Caco-2 (cell line): ENCODE results near the gene MEGF11. TPM values are rescaled to one million over a fixed set of nuclear protein-coding genes. Genes with fewer than 3 reads are reported as not detected.

Experiments used
- BruUV-seq: library from RNA; stranded (reverse); fragments of 400-500 nt; replicated peaks from 2 replicates; lab custom pipeline; 2021; lab: Mats Ljungman, UMichigan
- CTCF ChIA-PET: fragments of 300-600 bp; sonication (Branson Sonifier 250); formaldehyde crosslinking; loops from one replicate; lab custom pipeline; 2022; ENCODE audit warnings: antibody characterized with exemption; lab: Charles Lee
- POLR2A ChIA-PET: fragments of 300-600 bp; sonication (Branson Sonifier 250); formaldehyde crosslinking; loops from one replicate; lab custom pipeline; 2022; ENCODE audit warnings: antibody characterized with exemption; lab: Charles Lee
- DNase-seq, 2 experiments: peaks; one replicate each; pipeline versions ENCODE4 v3.0.0 to v3.0.0-alpha.2; 2020 to 2022
- H3K27me3 ChIP-seq: replicated peaks from 2 replicates; pipeline ENCODE4 v1.6.0; 2011; ENCODE audit warnings: low read length; ENCODE audit not compliant: control insufficient read depth, insufficient read depth
- H3K36me3 ChIP-seq: 2 replicates; pipeline ENCODE4 v1.5.1; 2011; ENCODE audit warnings: low read length; ENCODE audit not compliant: control insufficient read depth, insufficient read depth
- H3K4me1 ChIP-seq: fragments of 250-450 bp; sonication (Bioruptor Pico); 2 replicates; pipeline ENCODE4 v1.5.1; 2020; ENCODE audit warnings: mild to moderate bottlenecking
- H3K4me3 ChIP-seq: 2 replicates; pipeline ENCODE4 v1.5.1; 2011; ENCODE audit warnings: low read depth, mild to moderate bottlenecking, control low read depth, low read length
- H3K9me3 ChIP-seq: fragments of 250-450 bp; sonication (Bioruptor Pico); 2 replicates; pipeline ENCODE4 v1.5.1; 2020; ENCODE audit warnings: mild to moderate bottlenecking, moderate library complexity
- H3K27ac Mint-ChIP-seq: one replicate; pipeline ENCODE4 v1.8.0; 2022; ENCODE audit warnings: mixed read lengths; ENCODE audit not compliant: unreplicated experiment
- H3K27me3 Mint-ChIP-seq: one replicate; pipeline ENCODE4 v1.8.0; 2022; ENCODE audit warnings: mixed read lengths; ENCODE audit not compliant: insufficient read depth, unreplicated experiment
- H3K36me3 Mint-ChIP-seq: one replicate; pipeline ENCODE4 v1.8.0; 2022; ENCODE audit warnings: mild to moderate bottlenecking, mixed read lengths; ENCODE audit not compliant: insufficient read depth, unreplicated experiment
- H3K4me1 Mint-ChIP-seq: one replicate; pipeline ENCODE4 v1.8.0; 2022; ENCODE audit warnings: low read depth, mixed read lengths; ENCODE audit not compliant: unreplicated experiment
- H3K4me3 Mint-ChIP-seq: one replicate; pipeline ENCODE4 v1.8.0; 2022; ENCODE audit warnings: mild to moderate bottlenecking, moderate library complexity, mixed read lengths; ENCODE audit not compliant: unreplicated experiment
- H3K9me3 Mint-ChIP-seq: one replicate; pipeline ENCODE4 v1.8.0; 2022; ENCODE audit warnings: mixed read lengths; ENCODE audit not compliant: unreplicated experiment
- intact Hi-C: fragments of 100-400 bp; cut with micrococcal nuclease; formaldehyde crosslinking; loops from one replicate; pipeline ENCODE4 v1.10.0; 2022; ENCODE audit not compliant: unreplicated experiment
- total RNA-seq: library from RNA; stranded (reverse); gene quantifications from 2 replicates; pipeline ENCODE4 v1.2.3, GENCODE V29; 2022
- TF ChIP-seq, protein P1 (sequence below), 2 experiments: fragments of 200-600 bp in 1 of 2; IDR thresholded peaks; 1 replicate in 1 of 2; 2 replicates in 1 of 2; pipeline versions ENCODE4 v1.5.1 to v1.8.0; 2011 to 2022; ENCODE audit warnings: antibody characterized with exemption in 1 of 2, control low read depth in 1 of 2, inconsistent platforms in 1 of 2, low read depth in 1 of 2, low read length in 1 of 2, mild to moderate bottlenecking in 1 of 2, moderate library complexity in 1 of 2; ENCODE audit not compliant: insufficient read depth in 1 of 2, severe bottlenecking in 1 of 2, unreplicated experiment in 1 of 2

Gene MEGF11
- total RNA-seq, 1 experiment from 2014 or later: 0.66 TPM

DNA sequence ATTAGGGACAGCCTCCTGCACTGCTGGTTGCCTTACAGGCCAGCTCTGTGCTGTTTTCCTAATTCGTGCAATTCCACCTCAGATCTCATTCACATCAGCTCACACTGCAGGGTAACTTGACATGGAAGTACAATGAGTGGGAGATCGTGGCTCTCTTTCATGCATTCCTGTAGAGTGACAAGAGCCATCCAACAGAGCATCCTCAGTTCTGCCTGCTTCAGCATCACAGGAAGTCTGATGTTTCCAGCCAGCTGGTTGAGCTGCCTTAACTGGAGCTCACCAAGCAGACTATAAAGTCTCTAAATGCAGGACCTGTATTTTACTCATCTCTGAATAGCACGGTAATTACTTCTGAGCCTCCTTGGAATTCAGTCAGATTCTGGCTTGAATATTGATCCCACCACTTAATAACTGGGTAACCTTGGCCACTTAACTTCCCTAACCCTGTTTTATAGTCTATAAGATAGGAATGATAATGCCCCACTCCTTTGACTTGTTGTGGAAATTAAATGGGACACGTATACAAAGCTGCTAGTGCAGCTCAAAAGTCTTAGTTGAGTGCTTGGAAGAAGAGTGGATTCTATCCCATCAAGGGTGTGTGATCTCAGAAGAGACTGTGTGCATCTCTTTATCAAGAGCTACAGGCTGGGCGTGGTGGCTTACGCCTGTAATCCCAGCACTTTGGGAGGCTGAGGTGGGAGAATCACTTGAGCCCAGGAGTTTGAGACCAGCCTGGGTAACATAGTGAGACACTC is 38.4 kb upstream of the MEGF11 start:
- CTCF ChIA-PET: no interaction called here
- no peaks in the 10 kb centered on the region for H3K27me3 ChIP-seq
- H3K4me1 ChIP-seq: peaks cover 24% of the 10 kb centered on the region; the same call in 1 of the 2 replicates
- no peaks in the 10 kb centered on the region for H3K27me3 Mint-ChIP-seq
- H3K27ac Mint-ChIP-seq: peak overlapping the region; percentile 77
- no peaks in the 10 kb centered on the region for H3K36me3 ChIP-seq
- no peaks in the 10 kb centered on the region for H3K9me3 ChIP-seq
- no peaks in the 10 kb centered on the region for H3K9me3 Mint-ChIP-seq
- BruUV-seq: no TSS peak
- POLR2A ChIA-PET: no interaction called here
- TF ChIP-seq, protein P1, sequence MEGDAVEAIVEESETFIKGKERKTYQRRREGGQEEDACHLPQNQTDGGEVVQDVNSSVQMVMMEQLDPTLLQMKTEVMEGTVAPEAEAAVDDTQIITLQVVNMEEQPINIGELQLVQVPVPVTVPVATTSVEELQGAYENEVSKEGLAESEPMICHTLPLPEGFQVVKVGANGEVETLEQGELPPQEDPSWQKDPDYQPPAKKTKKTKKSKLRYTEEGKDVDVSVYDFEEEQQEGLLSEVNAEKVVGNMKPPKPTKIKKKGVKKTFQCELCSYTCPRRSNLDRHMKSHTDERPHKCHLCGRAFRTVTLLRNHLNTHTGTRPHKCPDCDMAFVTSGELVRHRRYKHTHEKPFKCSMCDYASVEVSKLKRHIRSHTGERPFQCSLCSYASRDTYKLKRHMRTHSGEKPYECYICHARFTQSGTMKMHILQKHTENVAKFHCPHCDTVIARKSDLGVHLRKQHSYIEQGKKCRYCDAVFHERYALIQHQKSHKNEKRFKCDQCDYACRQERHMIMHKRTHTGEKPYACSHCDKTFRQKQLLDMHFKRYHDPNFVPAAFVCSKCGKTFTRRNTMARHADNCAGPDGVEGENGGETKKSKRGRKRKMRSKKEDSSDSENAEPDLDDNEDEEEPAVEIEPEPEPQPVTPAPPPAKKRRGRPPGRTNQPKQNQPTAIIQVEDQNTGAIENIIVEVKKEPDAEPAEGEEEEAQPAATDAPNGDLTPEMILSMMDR (IDR thresholded peaks at IDR 0.05; ENCODE audit: insufficient read depth in 1 of 2, low read depth in 1 of 2, low read length in 1 of 2, severe bottlenecking in 1 of 2, unreplicated experiment in 1 of 2): no peak
- H3K36me3 Mint-ChIP-seq: peaks cover 14% of the 10 kb centered on the region
- H3K4me3 Mint-ChIP-seq: peak overlapping the region; percentile 91
- intact Hi-C loops: no loop called here
- H3K4me1 Mint-ChIP-seq: peaks cover 6% of the 10 kb centered on the region
- H3K4me3 ChIP-seq: no peak overlapping the region
- DNase-seq: no peak

DNA sequence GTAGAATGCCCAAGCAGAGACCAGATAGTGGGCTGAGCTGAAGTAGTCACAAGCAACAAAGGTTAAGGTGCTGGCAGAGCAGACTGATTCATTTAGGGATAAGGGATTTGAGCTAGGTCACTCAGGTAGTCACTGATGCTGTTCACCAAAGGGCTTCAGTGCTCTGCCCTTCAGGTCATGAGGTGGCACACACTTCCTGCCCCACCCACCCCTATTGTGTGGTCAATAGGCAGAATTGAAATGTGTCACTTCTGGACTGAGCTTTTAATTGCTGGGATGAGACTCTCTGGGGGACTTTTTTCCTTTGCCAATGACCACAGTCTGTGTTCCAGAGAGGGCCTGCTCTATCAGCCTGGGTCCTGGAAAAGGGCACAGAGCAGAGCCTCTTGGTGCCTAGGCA is 37.0 kb upstream of the MEGF11 start:
- Mint-ChIP-seq H3K9me3 (no peaks in the 10 kb centered on the region), H3K27ac (no peak overlapping the region), H3K4me1 (peaks cover 6% of the 10 kb centered on the region), H3K36me3 (peaks cover 14% of the 10 kb centered on the region), H3K27me3 (no peaks in the 10 kb centered on the region), H3K4me3 (no peak overlapping the region)
- no TSS peak for BruUV-seq
- Histone ChIP-seq H3K4me1 (peaks cover 22% of the 10 kb centered on the region; the same call in 1 of the 2 replicates), H3K36me3 (no peaks in the 10 kb centered on the region), H3K27me3 (no peaks in the 10 kb centered on the region), H3K9me3 (no peaks in the 10 kb centered on the region), H3K4me3 (no peak overlapping the region)
- TF ChIP-seq, protein P1 (IDR thresholded peaks at IDR 0.05; ENCODE audit: insufficient read depth in 1 of 2, low read depth in 1 of 2, low read length in 1 of 2, severe bottlenecking in 1 of 2, unreplicated experiment in 1 of 2): no peak
- ChIA-PET CTCF (no interaction called here), POLR2A (no interaction called here)
- no peak for DNase-seq
- intact Hi-C loops: no loop called here

GRCh38 chr15:66290007-66290406 is 36.5 kb upstream of the MEGF11 start:
- Histone ChIP-seq H3K4me1 (peaks cover 16% of the 10 kb centered on the region; the same call in 1 of the 2 replicates), H3K27me3 (no peaks in the 10 kb centered on the region), H3K4me3 (no peak overlapping the region), H3K9me3 (no peaks in the 10 kb centered on the region), H3K36me3 (no peaks in the 10 kb centered on the region)
- Mint-ChIP-seq H3K27me3 (no peaks in the 10 kb centered on the region), H3K9me3 (no peaks in the 10 kb centered on the region), H3K4me3 (no peak overlapping the region), H3K36me3 (peaks cover 14% of the 10 kb centered on the region), H3K4me1 (peaks cover 6% of the 10 kb centered on the region), H3K27ac (no peak overlapping the region)
- intact Hi-C loops: no loop called here
- no TSS peak for BruUV-seq
- ChIA-PET CTCF (no interaction called here), POLR2A (no interaction called here)
- DNase-seq: no peak
- TF ChIP-seq, protein P1 (IDR thresholded peaks at IDR 0.05; ENCODE audit: insufficient read depth in 1 of 2, low read depth in 1 of 2, low read length in 1 of 2, severe bottlenecking in 1 of 2, unreplicated experiment in 1 of 2): no peak
